ENCODE results near the gene TNKS2.

GRCh38 chr10:91816981-91817380, 18.8 kb downstream of the TNKS2 start:
- TF ChIP-seq POLR2A (IDR thresholded peaks at IDR 0.05; ENCODE audit: low read length) (no peak), GATA1 (IDR thresholded peaks at IDR 0.05; ENCODE audit: low read depth, low read length) (no peak)

Data from erythroblast (primary cell).